HG03354 (cell line): ENCODE results near the gene ZNF407.

ENCODE experiments used
- ATAC-seq: cut with Tn5 transposase; IDR thresholded peaks from one replicate; pipeline ENCODE4 v1.9.1; 2021; ENCODE audit warnings: mild to moderate bottlenecking; ENCODE audit not compliant: unreplicated experiment, poor library complexity, severe bottlenecking

ZNF407 gene

DNA sequence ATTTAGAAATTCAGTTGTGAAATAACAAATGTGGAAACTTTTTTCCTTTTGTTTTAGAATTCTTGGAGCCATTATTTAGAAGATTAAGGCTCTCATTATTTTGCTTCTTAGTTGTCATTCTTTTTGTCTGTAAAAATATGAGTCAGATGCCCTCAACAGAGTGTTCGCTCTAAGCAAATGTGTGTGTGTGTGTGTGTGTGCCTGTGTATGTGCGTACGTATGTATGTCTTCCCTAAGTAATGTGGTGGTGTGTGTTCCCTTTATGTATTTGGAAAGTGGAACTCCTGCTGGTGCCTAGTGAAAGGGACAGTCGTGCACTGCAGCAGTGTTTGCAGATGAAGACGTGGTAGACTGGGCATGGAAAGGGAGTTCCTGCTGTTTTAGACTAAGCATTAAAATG, 27.5 kb downstream of the ZNF407 start:
- no peak for ATAC-seq

DNA sequence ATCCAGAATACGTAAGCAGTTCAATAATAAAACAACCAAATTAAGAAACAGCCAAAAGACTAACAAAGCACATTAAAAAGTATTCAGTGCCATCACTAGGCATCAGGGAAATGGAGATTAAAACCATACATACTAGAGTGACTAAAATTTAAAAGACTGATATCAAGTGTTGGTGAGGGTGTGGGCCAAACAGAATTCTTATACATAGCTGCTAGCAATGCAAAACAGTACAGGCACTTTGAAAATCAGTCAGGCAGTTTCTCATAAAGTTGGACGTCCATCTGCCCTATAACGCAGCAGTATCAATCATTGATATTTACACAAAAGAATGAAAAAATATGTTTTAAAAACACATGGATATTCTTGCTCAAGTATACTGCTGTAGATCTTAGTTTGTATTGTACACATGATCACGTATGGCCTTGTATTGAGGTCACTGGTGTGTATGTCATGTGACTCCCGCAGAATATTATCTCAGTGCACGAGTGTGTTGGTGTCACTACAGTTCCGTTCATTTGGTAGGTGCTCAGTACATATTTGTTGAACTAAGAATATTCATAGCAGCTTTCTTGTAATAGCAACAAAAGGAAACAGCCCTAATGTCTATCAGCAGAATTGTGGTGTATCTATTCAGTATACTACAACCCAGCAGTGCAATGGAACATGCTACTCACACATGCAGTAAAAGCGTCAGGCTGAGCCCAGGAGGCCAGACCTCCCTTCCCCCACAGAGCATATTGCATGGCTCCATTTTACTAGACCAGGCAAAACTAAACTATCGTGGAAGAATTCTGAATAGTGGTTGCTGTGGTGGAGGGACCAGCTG, 28.6 kb downstream of the ZNF407 start:
- ATAC-seq: no peak

DNA sequence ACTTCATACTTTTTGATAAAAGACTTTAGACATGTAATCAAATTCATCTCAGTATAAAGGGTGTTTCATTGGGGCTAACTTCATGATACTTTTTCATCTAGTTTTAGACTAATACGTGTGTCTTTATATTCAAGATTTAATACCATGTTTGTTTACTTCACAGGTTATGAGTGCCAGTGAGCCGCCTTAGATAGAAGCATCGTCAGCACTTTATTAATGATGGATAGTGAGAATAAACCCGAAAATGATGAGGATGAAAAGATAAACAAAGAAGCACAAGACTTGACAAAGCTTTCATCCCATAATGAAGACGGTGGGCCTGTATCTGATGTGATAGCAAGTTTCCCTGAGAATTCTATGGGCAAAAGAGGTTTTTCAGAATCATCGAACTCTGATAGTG, 33.1 kb downstream of the ZNF407 start:
- no peak for ATAC-seq

DNA sequence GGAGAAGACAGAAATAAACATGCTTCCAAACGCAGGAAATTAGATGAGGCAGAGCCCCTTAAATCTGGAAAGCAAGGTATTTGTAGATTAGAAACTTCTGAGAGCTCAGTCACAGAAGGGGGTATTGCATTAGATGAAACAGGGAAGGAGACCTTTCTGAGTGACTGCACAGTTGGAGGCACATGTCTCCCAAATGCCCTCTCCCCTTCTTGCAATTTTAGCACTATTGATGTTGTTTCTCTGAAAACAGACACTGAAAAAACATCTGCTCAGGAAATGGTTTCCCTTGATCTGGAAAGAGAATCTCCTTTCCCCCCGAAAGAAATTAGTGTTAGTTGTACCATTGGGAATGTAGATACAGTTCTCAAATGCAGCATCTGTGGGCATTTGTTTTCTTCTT, 33.5 kb downstream of the ZNF407 start:
- ATAC-seq: no peak

DNA sequence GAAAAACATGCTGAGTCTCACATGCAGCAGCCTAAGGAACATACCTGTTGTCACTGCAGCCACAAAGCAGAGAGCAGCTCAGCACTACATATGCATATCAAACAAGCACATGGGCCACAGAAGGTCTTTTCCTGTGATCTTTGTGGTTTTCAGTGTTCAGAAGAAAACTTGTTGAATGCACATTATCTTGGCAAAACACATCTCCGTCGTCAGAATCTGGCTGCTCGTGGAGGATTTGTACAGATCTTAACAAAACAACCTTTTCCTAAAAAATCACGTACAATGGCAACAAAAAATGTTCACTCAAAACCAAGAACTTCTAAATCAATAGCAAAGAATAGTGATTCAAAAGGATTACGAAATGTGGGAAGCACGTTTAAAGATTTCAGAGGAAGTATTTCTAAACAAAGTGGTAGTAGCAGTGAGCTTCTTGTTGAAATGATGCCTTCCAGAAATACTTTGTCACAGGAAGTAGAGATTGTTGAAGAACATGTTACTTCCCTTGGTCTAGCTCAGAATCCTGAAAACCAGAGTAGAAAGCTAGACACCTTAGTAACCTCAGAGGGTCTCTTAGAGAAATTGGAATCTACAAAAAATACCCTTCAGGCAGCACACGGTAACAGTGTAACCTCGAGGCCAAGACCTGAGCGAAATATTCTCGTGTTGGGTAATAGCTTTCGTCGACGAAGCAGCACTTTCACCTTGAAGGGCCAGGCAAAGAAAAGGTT, 34.1 kb downstream of the ZNF407 start:
- ATAC-seq: no peak

DNA sequence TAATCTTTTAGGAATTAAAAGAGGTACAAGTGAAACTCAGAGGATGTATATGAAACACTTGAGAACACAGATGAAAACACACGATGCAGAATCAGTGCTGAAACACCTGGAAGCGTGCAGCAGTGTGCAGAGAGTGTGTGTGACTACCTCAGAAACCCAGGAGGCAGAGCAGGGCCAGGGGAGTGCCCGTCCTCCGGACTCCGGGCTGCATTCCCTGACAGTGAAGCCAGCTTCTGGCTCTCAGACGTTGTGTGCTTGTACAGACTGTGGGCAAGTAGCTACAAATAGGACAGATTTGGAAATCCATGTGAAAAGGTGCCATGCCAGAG, 34.6 kb downstream of the ZNF407 start:
- no peak for ATAC-seq

DNA sequence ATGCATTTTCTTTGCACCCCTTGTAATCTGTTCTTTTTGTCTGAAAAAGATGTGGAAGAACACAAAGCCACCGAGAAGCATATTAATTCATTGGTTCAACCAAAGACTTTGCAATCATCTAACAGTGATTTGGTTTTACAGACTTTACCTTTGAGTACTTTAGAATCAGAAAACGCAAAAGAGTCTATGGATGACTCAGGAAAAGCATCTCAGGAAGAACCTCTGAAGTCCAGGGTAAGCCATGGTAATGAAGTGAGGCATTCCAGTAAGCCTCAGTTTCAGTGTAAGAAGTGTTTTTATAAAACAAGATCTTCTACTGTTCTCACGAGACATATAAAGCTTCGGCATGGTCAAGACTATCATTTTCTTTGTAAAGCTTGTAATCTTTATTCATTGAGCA, 35.2 kb downstream of the ZNF407 start:
- no peak for ATAC-seq

DNA sequence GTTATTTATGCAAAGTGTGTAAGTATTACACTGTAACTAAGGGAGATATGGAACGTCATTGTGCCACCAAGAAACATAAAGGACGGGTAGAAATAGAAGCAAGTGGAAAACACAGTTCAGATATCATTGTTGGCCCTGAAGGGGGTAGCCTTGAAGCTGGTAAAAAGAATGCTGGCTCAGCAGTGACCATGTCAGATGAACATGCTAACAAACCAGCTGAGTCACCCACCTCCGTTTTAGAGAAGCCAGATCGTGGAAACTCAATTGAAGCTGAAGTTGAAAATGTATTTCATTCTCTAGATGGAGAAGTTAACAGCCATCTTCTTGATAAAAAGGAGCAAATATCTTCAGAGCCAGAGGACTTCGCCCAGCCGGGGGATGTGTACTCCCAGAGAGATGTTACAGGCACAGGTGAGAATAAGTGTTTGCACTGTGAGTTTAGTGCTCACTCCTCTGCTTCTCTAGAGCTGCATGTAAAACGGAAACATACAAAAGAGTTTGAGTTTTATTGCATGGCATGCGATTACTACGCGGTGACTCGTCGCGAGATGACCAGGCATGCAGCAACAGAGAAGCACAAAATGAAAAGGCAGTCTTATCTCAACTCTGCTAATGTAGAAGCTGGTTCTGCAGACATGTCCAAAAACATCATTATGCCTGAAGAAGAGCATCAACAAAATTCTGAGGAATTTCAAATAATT, 36.1 kb downstream of the ZNF407 start:
- no peak for ATAC-seq

DNA sequence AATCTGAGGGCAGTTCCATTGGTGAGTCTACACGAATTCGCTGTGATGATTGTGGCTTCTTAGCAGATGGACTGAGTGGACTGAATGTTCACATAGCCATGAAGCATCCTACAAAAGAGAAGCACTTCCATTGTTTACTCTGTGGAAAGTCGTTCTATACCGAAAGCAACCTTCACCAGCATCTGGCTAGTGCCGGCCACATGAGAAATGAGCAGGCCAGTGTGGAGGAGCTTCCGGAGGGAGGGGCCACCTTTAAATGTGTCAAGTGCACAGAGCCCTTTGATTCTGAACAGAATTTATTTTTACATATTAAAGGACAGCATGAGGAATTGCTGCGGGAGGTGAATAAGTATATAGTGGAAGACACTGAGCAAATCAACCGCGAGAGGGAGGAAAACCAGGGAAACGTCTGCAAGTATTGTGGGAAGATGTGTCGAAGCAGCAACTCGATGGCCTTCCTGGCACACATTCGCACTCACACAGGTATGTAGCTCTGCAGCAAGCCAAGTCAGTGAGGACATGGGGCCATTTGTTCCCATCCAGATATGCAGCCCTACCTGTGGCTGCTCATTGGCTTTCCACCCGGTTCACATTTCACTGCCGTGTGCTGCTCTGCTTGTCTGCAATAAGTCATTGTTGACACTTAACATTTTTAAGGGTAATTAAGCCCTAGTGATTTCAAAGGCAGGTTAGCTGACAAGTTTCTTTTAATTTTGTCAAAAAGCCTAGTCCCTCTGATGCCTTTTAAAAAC, 37.7 kb downstream of the ZNF407 start:
- no peak for ATAC-seq

DNA sequence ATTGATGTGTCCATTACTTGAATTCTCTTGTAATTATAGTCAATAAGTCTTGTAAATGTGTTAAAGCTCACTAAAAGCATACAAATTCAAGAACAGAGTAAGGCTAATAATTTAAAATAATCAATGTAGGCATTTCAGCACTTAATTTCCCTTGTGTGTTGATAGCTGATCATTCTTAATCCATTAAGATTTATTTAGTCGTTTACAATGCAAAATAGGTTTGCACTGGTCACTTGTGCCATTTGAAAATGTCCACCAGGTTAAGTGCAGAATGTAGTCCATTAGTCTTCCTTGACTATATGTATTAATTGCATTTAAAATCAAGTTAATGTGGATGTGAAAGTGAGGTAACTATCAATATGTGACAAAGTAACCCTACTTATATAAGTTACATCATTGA, 39.4 kb downstream of the ZNF407 start:
- no peak for ATAC-seq

DNA sequence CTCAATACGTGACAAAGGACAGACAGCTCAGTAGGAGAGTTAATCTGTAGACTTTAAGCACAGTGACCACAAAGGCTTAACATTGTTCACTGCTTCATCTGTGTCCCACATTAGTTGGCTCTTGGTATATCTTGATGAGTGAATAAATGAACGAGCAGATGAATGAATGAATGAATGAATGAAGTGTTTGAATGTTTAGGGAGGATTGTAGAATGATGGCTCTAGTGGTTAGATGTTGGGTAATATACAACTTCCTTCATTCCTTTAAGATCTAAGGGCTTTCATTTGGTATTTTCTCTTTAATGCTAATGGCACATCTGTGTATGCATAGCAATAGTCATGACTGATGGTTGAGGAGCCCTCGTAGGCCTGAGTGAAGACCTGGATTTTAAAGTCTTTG, 40.5 kb downstream of the ZNF407 start:
- ATAC-seq: no peak

DNA sequence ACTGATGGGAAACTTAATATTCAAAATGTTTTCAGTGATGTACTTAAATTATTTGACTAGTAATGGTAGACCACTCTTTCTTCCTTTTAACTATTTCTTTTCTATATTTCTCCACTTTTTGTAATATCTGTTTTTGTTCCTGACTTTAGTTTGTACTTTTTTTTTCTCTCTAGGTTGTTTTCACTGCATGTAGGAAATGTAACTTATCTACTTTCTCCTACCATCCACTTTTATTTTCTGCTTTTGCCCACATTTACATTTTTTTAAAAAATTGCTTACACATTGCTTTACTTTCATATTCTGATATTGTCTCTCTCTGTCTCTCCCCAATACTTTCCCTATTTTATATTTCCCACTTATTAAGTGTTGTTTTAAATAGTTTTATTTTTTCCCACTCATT, 47.0 kb downstream of the ZNF407 start:
- no peak for ATAC-seq

DNA sequence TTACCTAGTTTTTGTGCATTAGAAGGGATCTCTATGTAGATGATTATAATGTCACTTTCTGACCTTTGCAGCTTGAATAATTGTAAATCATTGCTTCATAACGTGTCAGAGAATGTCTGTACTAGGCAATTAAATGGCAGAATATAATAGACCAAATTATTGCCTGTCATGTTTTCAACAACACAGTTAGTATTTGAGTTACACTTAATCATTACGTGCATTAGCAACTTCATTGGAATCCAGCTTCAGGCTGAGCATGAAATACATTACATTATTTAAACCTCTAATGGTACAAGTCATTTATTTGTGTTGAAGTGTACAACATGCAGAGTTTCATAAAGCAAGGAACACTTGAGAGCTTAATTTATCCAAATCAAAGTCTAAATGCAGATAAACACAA, 48.0 kb downstream of the ZNF407 start:
- no peak for ATAC-seq

DNA sequence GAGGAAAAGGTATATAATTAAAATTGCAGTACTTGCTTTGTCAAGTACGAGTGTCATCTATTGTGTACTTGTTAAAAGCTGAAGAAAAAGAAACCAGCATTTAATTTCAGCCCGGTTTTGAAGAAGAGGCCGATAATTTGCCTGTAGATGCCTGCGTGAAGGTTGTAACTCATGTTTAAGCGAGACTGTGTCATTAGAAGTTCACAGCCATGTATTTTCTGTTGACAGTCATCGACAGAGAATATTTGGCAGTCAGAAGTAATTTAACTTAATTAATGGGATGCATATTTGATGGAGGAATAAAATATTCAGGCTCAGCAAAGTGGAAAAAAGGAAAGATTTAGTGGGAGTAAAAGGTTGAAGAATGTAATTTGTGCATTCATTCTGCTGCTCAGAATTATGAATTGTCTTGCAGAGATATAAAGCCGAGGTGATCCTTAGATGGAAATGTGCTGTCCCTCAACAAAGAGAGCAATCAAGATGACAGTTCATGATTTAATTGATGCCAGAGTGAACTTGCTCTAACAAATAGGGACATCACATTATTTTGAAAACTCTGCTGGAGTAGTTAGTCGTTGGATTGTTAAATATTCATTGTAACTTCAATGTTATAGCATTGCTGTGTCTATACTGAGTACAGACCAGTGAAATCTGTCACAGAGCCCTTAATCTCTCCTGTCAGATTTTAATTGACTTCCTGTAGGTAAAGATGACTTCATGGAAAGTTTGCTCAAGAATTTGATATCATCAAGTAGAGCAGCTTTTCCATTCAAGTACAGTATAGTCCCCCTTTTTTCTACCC, 53.9 kb downstream of the ZNF407 start:
- no peak for ATAC-seq

DNA sequence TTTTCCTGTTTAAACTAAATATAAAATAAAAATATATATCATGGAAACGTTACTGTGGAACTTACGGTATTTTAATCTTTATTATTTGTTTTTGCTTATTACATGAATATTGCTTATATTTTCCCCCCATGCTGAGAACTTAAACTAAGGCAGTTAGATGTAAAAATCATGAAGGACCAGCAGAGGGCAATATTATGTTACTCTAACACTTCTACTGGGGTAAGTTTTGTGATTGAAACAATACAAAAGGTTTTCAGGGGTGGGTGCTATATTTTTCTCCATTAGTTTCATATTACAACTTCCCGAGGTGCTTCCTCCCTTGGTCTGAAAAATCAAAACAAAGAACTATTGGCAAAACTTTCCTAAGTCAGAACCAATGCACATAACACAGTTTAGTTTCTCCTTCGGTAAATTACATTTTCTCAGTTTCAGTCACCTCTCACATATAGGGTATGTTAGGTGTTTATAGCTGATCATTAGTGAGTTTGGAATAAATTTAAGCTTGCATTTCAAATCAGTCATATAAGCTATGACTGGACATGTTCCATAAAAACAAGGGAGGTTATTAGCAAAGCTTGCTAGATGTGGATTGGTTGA, 54.8 kb downstream of the ZNF407 start:
- ATAC-seq: peak; percentile 68

DNA sequence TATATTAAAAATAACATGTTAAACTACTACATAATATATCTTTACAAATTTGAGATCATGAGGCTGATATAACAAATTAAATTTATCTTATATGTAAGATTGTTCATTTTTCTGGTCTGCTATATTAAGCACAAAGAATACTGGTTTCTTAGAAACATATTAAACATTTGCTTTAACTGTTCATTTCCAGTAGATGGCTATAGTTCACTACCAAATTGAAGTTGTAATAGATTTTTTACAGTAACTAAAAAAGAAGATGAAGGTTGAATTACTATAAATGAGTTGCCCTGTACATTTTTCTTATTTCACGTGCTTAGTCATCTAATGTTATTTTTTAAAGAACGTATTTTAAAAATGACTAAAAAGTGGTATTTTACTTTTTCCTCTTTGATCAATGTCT, 57.0 kb downstream of the ZNF407 start:
- no peak for ATAC-seq

DNA sequence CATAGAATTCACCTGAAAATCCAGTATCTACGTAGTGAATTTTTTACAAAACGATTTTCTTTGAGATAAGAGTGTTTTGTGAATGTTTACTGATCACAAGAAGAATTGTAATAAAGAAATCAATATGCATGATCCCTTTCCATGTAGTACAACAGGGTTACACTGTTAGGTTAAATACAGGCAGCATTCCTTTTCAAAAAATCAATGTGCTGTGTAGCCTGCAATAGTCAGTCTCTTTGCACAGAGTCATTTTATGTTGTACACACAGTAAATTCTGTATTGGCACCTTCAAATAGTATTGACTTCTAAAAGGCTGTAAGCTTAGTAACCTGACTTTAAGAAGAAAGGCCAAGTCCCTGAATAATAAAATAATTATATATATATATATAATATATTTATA, 63.3 kb downstream of the ZNF407 start:
- no peak for ATAC-seq

DNA sequence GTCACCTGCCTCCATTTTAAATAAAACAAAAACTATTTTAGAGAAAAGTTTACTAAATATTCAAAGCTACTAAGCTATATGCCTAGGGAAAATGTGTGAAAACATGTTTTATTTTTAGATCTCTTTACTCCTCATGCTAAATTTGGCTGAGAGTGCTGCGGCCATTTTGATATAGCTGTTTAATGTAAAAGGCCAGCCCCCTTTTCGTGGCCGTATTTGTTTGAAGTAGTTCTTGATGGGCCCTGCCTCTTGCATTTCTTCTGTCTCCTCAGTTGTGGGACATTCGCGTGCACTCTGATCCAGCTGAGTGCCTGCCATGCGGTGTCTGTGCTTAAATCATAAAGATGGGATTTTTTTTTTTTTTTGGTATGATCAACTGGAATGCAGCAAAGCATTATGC, 64.0 kb downstream of the ZNF407 start:
- ATAC-seq: no peak

DNA sequence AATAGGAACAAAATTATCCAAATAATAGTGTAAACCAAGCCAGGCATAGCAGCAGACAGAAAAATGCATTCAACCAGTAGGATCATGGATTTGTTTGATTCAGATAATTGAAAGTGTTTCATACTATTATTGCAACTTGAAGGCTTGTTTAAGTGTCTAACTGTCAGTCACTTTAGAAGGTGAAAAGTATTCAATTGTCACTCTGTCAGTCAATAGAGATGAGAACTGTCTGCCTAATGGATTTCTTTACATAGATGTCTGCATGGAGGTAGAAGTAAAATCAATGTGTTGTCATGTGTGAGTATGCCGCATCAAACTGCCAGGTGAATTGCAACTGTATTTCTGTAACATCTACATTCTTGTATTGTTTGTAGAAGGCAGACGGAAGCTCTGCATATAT, 65.0 kb downstream of the ZNF407 start:
- no peak for ATAC-seq
